Measurements from ENCODE around the gene SULT4A1. TPM values are rescaled to one million over a fixed set of nuclear protein-coding genes. Genes with fewer than 3 reads are reported as not detected.

SULT4A1 gene
- total and polyA plus RNA-seq, 2 of the 4 experiments (the other 2 are of a cell fraction) = 1.1 to 5.2 TPM

Small RNA genes within 50 kb of the gene (microRNA-seq; reads per million reads assigned to microRNA genes)
- not detected for gene HMGN2P9 (ENCODE audit: insufficient read depth, insufficient read length)

Small RNA genes within 50 kb of the gene (small RNA-seq; reads per million reads assigned to genes)
- 0 reads per million in 5 experiments for gene HMGN2P9

Other genes starting within 250 kb of the SULT4A1 start
- gene EFCAB6, start 50.2 kb downstream of the SULT4A1 start, total RNA-seq (2012; rRNA removed) = 1.1 TPM in 2 replicates
- 0.30 and 0.44 TPM in 2 replicates for gene EFCAB6, start 50.2 kb downstream of the SULT4A1 start, polyA plus RNA-seq (2012; rRNA removed)
- gene PNPLA5, start 29.5 kb upstream of the SULT4A1 start, total RNA-seq (2012; rRNA removed) = 0.18 TPM in 1 of 2 replicates, not detected in the other
- gene PNPLA5, start 29.5 kb upstream of the SULT4A1 start, polyA plus RNA-seq (2012; rRNA removed) = 0.13 and 0.44 TPM in 2 replicates
- 3.3 and 3.6 TPM in 2 replicates for gene PNPLA3, start 61.3 kb upstream of the SULT4A1 start, total RNA-seq (2012; rRNA removed)
- 7.5 and 8.4 TPM in 2 replicates for gene PNPLA3, start 61.3 kb upstream of the SULT4A1 start, polyA plus RNA-seq (2012; rRNA removed)
- gene SAMM50, start 92.9 kb upstream of the SULT4A1 start, total RNA-seq (2012; rRNA removed) = 43.7 and 60.0 TPM in 2 replicates
- gene SAMM50, start 92.9 kb upstream of the SULT4A1 start, polyA plus RNA-seq (2012; rRNA removed) = 37.4 and 40.6 TPM in 2 replicates
- gene PARVB, start 161.8 kb upstream of the SULT4A1 start, total RNA-seq (2012; rRNA removed) = 38.6 and 44.3 TPM in 2 replicates
- 53.9 and 84.7 TPM in 2 replicates for gene PARVB, start 161.8 kb upstream of the SULT4A1 start, polyA plus RNA-seq (2012; rRNA removed)